ENCODE data around the gene GJA1.
"Not testable (repeated sequence)": the region's sequence is repeated elsewhere in the genome, so short reads cannot be mapped to it uniquely, and the experiment has no call there.

Gene GJA1

DNA sequence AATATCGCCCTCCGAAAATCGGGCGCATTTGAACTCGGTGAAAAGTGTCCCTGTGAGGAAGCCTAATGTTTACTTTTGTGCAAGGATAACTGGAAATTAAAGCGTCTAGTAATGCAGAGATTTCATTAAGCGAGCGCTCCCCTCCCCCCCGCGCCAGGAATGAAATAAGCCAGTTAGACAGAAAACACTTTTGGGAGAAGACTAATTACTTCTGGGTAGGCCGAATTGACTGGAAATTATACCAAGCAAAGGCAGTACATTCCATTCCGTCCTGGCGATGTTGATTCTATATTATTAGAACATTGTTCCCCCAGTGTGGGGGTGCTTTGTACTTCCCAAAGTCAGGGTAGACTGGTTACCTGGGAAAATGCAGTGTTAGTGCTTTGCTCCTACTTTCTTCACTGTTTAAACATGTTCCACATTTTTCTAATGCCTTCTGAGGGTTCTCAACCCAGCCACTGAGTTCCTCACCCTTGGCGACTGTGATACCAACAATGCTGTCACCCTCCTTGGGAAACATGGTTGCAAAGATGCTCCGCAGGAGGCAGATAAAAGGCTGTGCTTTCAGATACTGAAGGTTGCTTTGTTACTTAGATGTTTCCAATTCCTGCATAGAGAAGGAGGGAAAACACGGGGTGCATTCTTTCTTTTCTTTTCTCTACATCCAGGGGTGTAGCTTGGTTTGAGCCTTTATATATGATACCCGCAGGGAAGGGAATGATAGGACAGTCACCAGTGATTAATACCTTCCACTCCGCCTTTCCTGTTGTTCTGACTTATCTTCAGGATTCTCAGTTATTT lies 2.6 kb downstream of the GJA1 start:
- no peak for ATAC-seq

DNA sequence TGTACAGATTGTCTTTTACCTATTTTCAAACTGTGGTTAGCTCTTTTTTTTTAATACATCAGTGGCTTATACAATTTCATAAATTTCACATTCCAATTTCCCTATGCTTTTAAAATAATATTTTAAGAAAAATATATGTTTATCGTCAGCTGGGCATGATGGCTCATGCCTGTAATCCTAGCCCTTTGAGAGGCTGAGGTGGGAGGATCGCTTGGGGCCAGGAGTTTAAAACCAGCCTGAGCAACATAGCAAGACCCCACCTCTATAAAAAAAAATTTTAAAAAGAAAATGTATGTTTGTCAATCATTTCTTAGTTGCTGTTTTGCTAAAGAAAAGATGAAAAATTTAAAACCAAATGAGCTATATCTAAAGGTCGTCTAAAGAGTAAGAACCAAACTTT lies 3.4 kb downstream of the GJA1 start:
- no peak for ATAC-seq

DNA sequence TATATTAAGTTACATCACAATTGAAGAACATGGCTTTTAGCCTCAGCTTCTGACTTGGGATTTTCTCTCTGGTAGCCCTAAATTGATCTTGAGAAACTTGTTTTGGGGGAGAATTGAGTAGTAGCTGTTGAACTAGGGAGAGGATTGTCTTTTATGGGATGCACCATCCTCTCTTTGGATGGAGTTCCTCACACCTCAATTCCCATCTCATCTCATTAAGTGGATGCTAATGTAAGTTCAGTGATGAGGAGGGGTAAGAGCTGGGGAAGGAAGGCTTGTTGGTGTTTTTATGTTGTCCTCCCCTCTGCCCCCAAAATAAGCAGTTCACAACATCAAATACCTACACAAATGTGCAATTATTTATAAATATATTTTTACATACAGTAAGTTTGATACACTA lies 4.0 kb downstream of the GJA1 start:
- ATAC-seq: no peak

DNA sequence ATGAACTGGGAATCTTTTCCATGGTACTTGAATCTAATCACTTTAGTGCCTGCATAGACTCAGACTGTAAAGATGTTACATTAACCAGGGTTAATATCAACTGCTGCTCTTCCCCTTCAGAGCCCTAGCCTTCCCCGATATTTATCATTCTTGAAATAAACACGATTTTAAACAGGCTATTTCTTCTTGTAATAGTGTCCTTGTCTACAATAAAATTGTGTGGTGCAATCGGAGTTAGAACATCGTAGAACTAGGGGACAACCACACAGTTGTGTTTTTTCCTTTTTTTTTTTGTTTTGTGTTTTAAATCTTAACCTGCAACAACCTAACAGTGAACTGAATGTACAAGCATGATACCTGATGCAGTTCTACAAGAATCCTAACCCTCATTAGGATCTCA lies 4.5 kb downstream of the GJA1 start:
- no peak for ATAC-seq

DNA sequence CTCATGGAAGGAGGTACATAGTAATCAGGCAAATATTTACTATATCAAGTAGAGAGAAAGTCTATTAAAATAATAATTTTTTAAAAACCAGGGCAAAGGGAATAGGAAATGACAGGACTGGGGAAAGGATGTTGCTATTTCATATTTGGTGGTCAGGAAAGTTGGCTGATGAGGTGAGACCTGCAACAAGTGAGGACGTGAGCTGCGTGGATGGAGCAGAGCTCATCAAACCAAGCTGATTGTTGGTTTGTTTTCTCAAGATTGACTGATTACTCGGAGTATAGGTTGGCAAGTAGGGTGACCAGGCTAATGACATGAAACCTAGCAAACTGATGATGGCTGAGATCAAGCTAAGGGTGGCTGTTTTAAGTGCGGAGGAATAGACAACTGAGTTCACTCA lies 6.0 kb downstream of the GJA1 start:
- no peak for ATAC-seq

DNA sequence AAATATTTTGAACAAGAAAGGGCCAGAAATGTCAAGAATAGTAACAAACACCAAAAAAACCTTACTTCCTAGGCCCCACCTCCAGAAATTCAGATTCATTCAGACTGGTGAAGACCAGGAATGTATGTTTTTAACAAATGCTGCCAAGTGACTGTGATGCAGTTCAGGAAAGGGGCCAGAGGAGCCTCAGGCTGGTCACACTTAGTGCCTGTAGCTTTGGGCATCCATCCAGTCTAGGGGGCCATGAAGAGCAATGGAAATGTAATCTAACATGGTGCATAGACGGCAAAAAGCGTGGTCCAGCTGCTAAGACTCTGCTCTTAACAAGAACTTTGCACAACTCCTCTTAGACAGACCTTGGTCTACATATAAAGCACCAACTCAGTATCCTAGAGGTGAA lies 7.1 kb downstream of the GJA1 start:
- no peak for ATAC-seq

DNA sequence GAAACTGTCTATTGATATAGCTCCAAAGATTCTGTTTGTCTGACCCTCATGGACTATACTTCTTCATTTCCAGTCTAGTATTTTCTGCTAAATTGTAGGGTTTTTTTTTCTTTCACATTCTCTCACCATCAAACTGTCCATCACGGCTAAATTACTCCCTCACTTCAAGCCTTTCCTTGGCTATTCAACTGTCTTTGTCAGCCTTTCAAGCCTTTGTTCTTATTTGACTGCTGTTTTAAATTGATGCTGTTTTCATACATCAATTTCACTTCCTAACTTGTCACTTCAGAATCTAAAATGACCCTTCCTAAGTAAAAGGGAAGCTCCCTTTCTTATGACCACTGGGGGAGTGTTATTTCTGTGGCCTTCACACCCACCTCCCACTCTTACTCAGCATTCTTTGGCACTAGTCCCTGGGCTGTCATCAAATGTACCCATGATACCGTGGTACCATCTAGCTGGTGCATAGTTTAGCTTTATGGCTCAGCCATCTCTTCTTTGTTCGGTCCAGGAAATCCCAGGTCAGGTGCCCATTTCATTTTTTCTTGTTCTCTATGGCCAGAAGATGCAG lies 8.6 kb downstream of the GJA1 start:
- ATAC-seq: no peak

DNA sequence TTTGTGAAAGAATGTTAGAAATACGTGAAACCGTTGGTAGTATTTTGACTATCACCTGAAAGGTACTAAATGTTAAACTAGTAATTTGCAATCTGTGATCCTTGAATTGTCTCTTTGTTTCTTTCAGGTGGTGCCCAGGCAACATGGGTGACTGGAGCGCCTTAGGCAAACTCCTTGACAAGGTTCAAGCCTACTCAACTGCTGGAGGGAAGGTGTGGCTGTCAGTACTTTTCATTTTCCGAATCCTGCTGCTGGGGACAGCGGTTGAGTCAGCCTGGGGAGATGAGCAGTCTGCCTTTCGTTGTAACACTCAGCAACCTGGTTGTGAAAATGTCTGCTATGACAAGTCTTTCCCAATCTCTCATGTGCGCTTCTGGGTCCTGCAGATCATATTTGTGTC lies 11.3 kb downstream of the GJA1 start:
- not testable (repeated sequence) for ATAC-seq

DNA sequence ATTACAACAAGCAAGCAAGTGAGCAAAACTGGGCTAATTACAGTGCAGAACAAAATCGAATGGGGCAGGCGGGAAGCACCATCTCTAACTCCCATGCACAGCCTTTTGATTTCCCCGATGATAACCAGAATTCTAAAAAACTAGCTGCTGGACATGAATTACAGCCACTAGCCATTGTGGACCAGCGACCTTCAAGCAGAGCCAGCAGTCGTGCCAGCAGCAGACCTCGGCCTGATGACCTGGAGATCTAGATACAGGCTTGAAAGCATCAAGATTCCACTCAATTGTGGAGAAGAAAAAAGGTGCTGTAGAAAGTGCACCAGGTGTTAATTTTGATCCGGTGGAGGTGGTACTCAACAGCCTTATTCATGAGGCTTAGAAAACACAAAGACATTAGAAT lies 12.3 kb downstream of the GJA1 start:
- not testable (repeated sequence) for ATAC-seq

DNA sequence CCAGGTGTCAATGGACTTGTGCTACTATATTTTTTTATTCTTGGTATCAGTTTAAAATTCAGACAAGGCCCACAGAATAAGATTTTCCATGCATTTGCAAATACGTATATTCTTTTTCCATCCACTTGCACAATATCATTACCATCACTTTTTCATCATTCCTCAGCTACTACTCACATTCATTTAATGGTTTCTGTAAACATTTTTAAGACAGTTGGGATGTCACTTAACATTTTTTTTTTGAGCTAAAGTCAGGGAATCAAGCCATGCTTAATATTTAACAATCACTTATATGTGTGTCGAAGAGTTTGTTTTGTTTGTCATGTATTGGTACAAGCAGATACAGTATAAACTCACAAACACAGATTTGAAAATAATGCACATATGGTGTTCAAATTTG lies 13.1 kb downstream of the GJA1 start:
- not testable (repeated sequence) for ATAC-seq

DNA sequence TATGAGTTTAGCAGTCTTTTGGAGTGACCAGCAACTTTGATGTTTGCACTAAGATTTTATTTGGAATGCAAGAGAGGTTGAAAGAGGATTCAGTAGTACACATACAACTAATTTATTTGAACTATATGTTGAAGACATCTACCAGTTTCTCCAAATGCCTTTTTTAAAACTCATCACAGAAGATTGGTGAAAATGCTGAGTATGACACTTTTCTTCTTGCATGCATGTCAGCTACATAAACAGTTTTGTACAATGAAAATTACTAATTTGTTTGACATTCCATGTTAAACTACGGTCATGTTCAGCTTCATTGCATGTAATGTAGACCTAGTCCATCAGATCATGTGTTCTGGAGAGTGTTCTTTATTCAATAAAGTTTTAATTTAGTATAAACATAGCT lies 13.9 kb downstream of the GJA1 start:
- no peak for ATAC-seq

DNA sequence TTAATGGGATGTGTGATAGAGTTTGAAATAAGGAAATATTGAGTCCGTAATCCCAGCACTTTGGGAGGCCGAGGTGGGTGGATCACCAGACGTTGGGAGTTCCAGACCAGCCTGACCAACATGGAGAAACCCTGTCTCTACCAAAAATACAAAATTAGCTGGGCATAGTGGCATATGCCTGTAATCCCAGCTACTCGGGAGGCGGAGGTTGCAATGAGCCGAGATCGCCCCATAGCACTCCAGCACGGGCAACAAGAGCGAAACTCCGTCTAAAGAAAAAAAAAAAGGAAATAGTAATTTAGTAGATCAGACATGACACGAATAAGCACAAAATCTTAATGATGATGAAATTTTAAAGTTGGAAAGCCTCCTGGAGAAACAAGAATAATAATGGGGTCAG lies 14.8 kb downstream of the GJA1 start:
- ATAC-seq: no peak

DNA sequence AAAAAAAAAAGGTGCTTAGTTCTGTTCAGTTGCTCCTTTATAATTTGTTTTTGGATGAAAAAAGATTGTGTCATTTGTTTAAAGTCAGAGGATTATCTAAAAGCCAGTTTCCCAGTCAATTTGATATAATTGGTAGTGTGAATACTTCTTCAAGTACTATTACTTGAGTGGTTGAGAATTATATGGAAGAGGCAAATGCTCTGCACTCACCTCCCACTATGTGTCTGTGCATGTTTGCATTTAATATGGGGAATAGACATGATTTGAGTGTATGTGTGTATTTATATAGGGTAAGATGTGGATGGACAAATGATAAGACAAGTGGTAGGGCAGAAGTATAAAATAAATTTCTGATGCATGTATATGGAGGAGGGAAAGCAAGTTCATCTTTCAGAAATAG lies 15.8 kb downstream of the GJA1 start:
- ATAC-seq: no peak

DNA sequence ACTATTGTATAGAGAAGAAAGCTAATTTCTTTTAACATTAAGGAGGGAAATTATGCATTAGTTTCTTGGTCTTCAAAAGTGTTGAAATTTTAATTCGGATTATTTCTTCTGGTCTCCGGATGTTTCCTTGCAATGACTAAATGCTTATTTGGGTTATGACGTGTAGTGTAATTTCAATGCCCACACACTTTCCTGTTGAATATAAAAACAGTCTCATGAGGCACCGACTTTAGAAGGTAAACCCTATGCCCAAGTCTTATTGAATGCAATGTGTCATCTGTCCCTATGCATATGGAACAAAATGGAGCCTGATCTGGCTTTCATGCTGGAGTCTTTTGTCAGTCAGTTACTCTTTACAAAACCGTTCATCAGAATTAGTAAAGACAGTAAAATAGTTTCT lies 17.7 kb downstream of the GJA1 start:
- no peak for ATAC-seq

DNA sequence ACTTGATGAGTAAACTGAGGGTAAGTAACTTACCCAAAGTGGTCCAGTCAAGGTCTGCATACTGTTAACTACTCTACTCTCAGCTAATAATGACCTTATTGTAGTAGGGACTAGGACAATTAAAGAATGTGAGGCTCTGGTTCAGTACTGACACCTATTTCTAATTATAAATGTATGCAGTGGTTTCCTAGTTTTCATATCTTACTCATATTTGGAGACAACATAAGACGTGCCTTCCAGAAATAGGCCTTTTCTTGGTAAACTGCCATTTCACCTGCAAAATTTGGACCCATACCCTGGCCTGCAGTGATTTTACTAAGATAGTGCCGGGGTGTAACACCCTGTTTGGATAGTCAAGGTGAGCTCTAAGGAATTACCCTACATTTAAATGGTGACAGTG lies 24.7 kb downstream of the GJA1 start:
- ATAC-seq: no peak

DNA sequence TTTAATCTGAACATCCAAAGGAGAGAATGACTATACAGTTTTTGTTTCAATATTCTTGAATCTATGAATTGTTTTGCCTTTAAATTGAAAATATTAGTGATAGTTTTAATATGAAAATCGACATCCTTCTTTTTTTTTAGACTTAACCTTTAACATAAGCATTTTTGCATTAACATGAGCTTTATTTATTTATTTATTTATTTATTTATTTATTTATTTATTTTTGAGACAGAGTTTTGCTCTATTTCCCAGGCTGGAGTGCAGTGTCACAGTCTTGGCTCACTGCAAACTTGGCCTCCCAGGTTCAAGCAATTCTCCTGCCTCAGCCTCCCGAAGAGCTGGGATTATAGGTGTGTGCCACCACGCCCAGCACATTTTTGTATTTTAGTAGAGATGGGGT lies 27.6 kb downstream of the GJA1 start:
- ATAC-seq: no peak

DNA sequence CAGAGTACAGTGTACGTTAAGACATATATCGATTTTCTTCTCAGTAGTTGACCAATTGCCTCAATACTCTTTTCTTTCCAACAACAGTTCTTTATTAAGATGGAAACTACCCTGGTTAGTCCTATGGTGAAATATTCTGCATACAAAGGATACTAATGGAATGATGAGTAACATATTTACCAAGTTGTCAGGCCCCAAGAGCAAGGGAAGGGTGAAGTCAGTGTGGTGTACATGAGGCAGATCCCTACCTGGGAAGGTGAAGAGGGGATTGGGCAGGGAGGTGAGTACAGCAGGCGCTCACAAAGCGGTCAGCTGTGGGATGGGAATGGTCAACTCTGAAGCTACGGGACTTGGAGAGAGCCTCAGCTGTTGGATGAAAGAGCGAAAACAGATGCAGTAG lies 29.7 kb downstream of the GJA1 start:
- no peak for ATAC-seq

DNA sequence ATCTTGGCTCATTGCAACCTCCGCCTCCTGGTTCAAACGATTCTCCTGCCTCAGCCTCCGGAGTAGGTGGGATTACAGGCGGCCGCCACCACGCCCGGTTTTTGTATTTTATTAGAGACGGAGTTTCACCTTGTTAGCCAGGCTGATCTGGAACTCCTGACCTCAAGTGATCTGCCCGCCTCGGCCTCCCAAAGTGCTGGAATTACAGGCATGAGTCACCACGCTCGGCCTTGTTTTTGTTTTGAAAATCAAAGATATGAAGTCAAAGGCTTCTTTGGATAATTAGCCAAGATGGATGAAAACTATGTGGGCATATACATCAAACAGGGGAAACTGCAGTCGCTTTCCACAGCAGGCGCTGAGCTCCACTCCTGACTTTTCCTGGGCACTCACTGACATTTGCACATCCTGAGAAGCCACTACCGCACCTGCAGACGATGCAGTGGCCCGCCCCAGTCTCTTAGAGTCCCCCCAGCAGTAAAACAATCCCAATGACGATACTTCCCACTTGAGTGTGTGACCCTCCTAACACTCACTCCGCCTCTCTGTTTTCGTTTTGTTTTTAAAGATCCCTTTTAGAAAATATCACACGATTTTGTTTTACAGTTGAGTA lies 44.1 kb downstream of the GJA1 start:
- ATAC-seq: no peak

DNA sequence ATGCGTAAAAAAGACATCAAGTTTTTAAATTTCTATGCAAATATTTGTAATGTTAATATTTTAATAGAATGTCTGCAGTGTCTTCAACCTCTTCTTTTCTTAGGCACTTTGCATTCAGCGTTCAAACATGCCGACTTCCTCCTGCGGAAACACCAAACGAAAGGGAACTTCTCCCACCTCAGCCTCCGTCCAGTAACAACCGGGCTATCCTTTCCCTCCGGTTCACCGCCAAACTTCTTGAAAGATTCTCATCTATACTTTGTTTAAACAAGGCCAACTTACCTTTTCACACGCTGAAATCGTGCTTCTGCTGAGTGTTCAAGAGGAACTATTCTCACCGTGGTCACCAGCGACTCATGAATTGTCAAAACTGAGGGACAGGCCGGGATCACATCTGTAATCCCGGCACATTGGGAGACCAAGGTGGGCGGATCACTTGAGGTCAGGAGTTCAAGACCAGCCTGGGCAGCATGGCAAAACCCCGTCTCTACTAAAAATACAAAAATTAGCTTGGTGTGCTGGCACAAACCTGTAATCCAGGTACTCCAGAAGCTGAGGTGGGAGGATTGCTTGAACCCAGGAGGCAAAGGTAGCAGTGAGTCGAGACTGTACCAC lies 44.8 kb downstream of the GJA1 start:
- ATAC-seq: no peak

DNA sequence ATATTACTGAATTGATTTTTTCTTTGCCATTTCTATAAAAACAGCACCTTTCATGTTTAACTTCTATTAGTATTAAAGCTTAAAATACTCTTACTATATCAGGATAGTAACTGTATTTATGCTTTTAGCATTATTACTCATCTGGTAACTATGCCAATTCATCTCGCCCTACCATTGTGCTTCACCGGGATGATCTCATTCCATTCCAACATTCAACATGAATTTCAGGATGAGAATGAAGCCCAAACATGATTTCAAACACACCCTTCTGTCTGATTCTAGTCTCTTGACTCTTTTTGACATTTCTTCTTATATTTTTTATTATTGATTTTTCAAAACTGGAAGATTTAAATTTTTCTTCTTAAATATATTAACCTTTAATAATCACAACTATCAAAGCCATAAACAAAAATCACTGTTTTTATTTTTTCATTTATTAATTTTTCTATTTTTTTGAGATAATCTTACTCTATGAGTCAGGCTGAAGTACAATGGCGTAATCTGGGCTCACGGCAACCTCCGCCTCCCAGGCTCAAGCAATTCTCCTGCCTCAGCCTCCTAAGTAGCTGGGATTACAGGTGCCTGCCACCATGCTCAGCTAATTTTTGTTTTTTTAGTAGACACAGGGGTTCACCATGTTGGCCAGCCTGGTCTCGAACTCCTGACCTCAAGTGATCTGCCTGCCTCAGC lies 46.7 kb downstream of the GJA1 start:
- ATAC-seq: no peak

DNA sequence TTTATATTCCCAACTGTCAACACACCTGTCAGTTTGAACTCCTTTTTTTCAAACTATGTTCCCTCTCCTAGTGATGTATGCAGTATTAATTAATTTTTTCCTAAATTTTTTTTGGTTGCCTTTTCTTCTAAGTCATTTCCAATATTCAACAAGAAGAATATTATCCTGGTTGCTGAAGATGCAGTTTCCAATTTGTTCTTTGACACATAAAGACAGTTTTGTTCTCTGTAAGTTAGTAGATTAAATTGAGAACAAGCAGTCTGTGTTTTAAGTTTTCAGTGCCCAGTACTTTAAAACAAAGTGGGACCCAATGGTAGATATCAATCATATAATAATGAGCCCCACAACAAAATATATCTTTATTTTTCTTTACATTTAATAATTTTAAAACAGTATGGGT lies 47.3 kb downstream of the GJA1 start:
- no peak for ATAC-seq

DNA sequence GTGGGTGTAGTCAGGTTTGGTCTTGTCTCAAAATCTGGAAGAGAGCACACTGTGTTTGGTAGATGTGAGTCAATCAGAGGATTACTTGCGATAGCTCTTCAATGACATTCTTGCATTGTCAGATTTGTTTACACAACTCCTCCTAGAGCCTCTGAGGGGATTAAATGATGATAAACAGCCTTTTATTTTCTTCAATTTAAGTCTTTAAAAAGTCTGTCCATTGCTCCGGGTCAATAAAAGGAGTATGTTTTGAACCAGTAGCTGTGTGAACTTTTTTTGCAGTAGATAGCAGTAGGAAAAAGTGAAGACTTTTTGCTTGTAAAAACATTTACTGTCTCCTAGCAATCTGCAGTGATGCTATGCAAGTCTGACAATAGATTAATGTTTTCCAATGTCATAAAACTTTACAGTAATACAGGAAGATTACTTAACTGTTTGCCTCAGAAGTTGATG lies 49.9 kb downstream of the GJA1 start:
- ATAC-seq: no peak

DNA sequence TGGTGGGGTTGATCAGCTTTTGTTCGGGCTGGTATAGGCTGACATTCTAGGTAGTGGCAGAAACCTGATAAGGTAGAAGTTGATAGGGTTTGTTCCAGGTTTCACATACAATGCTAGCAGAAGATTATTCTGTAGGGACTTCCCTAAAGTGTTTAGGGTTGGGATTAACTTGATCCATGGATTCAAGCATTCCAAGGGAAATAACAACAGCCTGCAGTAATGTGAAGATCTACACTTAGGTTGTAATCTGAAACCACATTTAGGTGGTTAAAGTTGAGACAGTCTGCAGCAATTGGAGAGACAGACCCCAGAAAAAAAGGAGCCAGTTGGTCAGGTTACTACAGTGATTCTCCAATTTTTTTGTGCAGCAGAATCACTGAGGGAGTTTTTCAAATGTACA lies 56.1 kb downstream of the GJA1 start:
- ATAC-seq: no peak

Data from activated CD4-positive, CD25-positive, alpha-beta regulatory T cell treated with anti-CD3 and anti-CD28 coated beads, Interleukin-2, amount 50 U/mL, for 24 hours (primary cell).